Measurements from ENCODE around the gene ZNF385B. TPM values are rescaled to one million over a fixed set of nuclear protein-coding genes. Genes with fewer than 3 reads are reported as not detected.

The ZNF385B gene
- polyA plus RNA-seq, 3 donors = 10.1 to 13.9 (median 12.1) TPM

Other genes with a start within 250 kb of the ZNF385B start
- gene CWC22, start 145.7 kb upstream of the ZNF385B start, polyA plus RNA-seq (ENCODE audit: insufficient read length in 3 of 3) = 10 to 100 TPM; 32.1 to 37.4 (median 34.5) TPM

Data from renal pelvis (tissue), 3 donors.